D721Med (cell line): ENCODE results near the gene FOXP3.
"Not testable (repeated sequence)": the region's sequence is repeated elsewhere in the genome, so short reads cannot be mapped to it uniquely, and the experiment has no call there.

Source experiments
- DNase-seq: peaks from one replicate; pipeline ENCODE4 v3.0.0; 2011; ENCODE audit warnings: low spot score; ENCODE audit not compliant: insufficient read length
- FAIRE-seq: peaks from 2 replicates; lab custom pipeline; 2011; peaks lifted over from hg19 to GRCh38; lab: Jason Lieb, UNC
- TF ChIP-seq, protein P1 (sequence below): IDR thresholded peaks from 2 replicates; pipeline ENCODE4 v1.5.1; 2012; ENCODE audit warnings: mild to moderate bottlenecking, control low read depth; ENCODE audit not compliant: insufficient read depth; ENCODE audit errors: missing control alignments

FOXP3 gene

DNA sequence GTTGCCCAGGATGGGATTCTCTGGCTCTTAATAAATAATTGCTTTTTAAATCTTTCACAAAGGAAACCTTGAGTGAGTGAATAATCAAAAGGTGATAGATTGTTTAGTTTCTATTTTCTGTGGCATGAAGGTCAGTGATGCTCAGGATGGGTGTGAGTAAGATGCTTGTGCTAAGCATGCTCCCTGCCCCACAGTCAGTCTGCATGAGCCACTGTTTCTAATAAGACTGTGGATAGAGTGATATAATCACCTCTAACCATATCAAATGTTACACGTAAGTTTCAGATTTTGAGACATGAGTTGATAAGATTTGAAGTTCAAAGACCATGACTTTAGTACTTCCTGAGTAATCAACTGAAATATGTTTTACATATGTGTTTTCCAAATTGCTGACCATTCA lies 36.2 kb upstream of the FOXP3 start:
- FAIRE-seq (no peak), DNase-seq (no peak)
- TF ChIP-seq, protein P1, sequence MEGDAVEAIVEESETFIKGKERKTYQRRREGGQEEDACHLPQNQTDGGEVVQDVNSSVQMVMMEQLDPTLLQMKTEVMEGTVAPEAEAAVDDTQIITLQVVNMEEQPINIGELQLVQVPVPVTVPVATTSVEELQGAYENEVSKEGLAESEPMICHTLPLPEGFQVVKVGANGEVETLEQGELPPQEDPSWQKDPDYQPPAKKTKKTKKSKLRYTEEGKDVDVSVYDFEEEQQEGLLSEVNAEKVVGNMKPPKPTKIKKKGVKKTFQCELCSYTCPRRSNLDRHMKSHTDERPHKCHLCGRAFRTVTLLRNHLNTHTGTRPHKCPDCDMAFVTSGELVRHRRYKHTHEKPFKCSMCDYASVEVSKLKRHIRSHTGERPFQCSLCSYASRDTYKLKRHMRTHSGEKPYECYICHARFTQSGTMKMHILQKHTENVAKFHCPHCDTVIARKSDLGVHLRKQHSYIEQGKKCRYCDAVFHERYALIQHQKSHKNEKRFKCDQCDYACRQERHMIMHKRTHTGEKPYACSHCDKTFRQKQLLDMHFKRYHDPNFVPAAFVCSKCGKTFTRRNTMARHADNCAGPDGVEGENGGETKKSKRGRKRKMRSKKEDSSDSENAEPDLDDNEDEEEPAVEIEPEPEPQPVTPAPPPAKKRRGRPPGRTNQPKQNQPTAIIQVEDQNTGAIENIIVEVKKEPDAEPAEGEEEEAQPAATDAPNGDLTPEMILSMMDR = no peak

DNA sequence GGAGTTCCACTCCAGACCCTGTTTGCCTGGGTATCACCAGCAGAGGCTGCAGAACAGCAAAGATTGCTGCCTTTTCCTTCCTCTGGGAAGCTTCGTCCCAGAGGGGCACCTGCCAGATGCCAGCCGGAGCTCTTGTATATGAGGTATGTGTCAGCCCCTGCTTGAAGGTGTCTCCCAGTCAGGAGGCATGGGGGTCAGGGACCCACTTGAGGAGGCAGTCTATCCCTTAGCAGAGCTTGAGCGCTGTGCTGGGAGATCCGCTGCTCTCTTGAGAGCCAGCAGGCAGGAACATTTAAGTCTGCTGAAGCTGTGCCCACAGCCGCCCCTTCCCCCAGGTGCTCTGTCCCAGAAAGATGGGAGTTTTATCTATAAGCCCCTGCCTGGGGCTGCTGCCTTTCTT lies 34.8 kb upstream of the FOXP3 start:
- not testable (repeated sequence) for DNase-seq, FAIRE-seq

DNA sequence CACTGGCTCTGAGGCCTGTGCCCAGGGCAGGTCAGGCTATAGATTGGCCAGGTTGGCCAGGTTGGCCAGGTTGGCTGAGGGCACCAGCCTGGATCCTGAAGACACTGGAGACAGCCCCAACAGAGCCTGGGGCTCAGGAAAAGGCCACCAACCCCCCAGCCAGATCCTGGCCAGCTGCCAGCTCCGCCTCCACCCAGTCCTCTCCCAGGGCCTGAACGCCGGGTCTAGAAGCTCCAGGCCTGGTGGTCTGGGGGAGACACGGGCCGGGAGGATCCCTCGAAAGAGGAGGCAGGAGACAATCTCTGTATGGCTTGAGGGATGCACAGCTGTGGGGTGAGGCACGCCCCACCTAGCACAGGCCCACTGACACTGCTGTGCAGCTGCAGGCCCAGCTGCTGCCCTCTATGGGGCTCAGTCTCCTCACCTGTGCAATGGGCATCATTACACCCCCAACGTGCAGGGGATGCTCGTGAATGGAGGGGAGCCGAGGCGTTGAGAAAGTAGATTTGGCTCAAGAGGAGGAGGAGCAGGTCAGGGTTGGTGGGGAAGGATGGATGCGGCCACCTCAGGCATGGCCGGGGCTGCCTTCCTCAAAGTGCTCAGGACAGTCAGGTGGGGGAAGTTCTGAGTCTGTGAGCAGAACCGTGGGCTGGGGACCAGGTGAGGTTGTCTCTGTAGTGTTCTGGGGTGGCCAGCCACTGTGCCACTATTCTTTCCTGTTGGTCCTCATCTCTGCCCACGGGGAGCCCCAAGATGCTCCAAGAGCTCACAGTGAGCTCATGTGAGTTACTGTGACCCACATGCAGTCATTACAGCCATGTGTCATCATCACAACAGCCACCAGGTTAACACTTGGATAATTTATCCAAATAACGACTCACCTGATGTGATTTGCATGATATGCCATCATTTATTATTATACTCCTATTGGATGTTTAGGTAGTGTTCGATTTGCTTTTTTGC lies 28.2 kb upstream of the FOXP3 start:
- no peak for DNase-seq
- TF ChIP-seq, protein P1 = no peak
- FAIRE-seq = no peak

DNA sequence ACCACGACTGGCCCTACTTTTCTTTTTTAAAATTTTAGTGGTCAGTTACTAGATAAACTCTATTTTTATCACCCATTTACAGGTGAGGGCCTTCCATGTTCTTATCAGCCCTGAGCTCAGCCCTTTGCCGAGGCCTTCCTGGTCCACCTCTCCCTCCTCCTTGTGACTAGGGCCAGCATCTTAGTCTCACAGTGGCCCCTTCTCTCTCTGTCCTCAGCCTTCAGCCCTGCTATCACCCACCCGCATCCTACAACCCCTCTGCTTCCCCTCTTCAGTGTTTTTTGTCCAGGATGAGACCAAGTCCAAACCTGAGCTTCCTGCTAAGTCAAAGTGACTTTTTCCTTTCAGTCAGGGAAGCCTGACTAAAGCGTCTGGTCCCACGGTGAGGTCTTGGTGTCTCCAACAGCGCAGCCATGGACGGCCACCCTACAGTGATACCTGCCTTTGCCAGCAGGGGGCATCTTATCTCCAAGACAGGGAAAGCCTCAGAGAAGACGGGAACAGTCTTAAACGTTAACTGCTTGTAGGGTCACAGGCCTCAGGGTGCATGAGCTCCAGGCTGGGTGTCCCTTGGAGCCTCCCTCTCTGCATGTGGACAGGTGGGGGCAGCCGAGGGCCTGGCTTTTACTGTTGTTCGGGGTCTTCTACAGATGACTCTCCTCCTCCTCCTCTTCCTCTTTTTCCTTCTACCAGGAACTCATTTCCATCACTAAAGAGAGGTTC lies 27.3 kb upstream of the FOXP3 start:
- TF ChIP-seq, protein P1 = peak; percentile 35
- FAIRE-seq = no peak

DNA sequence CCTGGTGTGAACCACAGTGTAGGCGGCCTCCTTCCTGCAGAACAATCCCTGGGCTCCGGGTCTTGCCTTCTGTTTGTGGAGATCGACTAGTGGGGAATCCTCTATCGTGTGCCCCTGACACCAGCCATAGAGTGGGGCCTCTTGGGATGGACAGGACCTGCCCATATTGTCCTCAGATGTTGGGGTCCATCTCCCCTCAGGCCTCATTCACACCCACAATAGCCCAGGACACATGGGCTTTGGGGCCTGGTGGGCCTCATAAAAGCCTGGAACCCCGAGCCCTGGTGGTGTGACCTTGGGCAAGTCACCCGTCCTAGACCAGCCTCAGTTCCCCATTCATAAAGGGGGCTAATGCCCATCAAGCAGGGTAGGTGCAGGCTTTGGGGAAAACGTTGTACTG lies 25.7 kb upstream of the FOXP3 start:
- DNase-seq (no peak), FAIRE-seq (no peak)
- TF ChIP-seq, protein P1 = no peak

More for the DNA sequence above, 27.3 kb upstream of the FOXP3 start:
- DNase-seq = no peak

DNA sequence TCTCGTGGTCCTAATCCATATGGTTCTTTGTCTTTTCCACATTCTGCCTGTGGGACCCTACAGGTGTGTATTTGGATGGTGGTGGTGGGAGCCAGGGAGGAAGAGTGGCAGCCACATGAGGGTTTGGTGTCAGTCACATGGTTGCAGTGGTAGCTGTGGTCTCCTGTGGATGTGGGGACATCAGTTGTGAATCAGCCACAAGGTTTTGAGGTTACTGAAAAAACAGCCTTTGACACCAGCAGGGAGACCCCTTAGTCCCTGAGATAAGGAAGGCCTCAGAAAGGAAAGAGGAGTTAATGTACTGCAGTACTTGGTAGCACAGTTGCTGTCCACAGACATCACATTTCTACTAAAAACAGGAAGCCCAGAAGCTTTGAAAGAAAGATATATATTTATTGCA lies 23.2 kb upstream of the FOXP3 start:
- TF ChIP-seq, protein P1 = no peak
- no peak for DNase-seq
- no peak for FAIRE-seq

DNA sequence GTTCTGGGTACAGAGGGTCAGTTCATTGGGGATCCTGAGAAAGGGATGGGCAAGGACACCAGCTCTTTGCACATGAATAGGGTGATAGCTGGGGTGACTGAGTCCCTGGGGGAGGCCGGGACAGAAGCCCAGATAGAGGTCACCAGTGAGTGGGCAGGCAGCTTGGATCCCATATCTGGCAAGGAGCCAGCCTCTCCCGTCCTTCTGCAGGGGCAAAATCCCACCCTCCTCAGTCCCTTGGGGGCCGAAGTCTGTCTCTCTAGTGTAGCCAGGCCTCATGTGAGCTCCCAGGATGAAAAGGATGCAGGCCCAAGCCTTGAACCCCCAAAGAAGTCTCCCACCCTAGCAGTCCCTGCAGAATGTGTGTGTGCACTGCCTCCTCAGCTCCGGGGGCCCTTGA lies 22.1 kb upstream of the FOXP3 start:
- DNase-seq (no peak), FAIRE-seq (no peak)
- TF ChIP-seq, protein P1 = no peak
